GM12891 (cell line): ENCODE measurements around the gene MKNK2.

Experiments
- POLR2A ChIP-seq: IDR thresholded peaks from 2 replicates; pipeline ENCODE4 v1.6.1; 2011; ENCODE audit warnings: low read depth, low read length, control low read depth
- POLR2AphosphoS5 ChIP-seq: IDR thresholded peaks from 2 replicates; pipeline ENCODE4 v1.6.1; 2011; ENCODE audit warnings: low read depth, low read length, control low read depth

DNA sequence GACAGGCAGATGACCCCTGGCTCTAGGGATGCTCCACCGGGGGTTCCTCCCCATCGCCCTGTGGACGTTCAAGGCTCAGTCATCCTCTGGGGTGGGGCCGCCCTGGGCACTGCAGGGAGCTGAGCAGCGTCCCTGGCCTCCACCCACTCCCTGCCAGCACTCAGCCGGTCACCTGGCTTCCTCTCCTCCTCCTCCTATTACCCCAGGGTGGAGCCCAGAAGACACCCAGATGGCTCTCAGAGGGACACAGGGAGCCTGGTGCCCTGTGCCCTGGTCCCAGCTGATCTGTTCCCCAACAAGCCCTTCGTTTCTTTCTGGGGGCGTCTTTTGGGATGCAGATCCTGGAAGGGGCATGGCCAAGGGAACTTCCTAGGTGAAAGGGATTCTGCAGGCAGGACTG, 3.7 kb upstream of the MKNK2 start:
- TF ChIP-seq POLR2A: no peak
- TF ChIP-seq POLR2AphosphoS5: no peak
